Measurements from ENCODE around the gene PTPRC. TPM values are rescaled to one million over a fixed set of nuclear protein-coding genes. Genes with fewer than 3 reads are reported as not detected.

PTPRC gene
- total RNA-seq, 2 donors from 2014 or later, result 3.3 to 9.9 TPM

DNA sequence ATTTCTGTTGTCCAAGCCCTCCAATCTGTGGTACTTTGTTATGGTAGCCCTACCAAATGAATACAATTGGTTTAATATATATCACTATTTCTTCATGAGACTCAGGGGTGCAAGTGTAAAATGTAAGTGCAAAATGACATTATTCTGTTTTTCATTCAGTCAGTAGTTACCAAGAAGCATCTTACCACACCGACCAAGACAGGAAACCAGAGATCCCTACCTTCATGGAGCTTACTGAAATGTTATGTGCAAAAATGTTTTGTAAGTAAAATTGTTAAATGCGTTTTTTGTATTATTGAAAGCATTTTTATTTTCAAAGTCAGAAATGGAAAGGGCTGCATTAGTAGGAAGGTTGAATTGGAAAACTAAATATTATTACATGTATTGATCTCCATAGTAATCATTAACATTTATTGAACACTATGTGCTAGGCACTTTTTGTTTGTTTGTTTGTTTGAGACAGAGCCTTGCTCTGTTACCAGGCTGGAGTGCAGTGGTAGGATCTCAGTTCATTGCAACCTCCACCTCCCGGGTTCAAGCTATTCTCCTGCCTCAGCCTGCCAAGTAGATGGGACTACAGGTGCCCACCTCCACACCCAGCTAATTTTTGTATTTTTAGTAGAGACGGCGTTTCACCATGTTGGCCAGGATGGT, 166.8 kb downstream of the PTPRC start:
- no peak for DNase-seq
- no peaks in the 10 kb centered on the region for H3K36me3 ChIP-seq (replicated peaks in 1 of 2; ENCODE audit: insufficient read depth in 1 of 2, low read depth in 2 of 2)
- no peak for ATAC-seq
- no peaks in the 10 kb centered on the region for H3K9me3 ChIP-seq
- WGBS, 2 donors, result 73 to 74% methylated on average over 5 of the region's 5 CpGs
- no peaks in the 10 kb centered on the region for H3K4me1 ChIP-seq
- H3K27ac ChIP-seq, result no peak overlapping the region
- intact Hi-C loops (cut with DNase I), result no loop called here
- TF ChIP-seq, protein P1, sequence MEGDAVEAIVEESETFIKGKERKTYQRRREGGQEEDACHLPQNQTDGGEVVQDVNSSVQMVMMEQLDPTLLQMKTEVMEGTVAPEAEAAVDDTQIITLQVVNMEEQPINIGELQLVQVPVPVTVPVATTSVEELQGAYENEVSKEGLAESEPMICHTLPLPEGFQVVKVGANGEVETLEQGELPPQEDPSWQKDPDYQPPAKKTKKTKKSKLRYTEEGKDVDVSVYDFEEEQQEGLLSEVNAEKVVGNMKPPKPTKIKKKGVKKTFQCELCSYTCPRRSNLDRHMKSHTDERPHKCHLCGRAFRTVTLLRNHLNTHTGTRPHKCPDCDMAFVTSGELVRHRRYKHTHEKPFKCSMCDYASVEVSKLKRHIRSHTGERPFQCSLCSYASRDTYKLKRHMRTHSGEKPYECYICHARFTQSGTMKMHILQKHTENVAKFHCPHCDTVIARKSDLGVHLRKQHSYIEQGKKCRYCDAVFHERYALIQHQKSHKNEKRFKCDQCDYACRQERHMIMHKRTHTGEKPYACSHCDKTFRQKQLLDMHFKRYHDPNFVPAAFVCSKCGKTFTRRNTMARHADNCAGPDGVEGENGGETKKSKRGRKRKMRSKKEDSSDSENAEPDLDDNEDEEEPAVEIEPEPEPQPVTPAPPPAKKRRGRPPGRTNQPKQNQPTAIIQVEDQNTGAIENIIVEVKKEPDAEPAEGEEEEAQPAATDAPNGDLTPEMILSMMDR (IDR thresholded peaks at IDR 0.05), result no peak
- TF ChIP-seq POLR2A (IDR thresholded peaks at IDR 0.05), result no peak
- no peak overlapping the region for H3K4me3 ChIP-seq
- no peaks in the 10 kb centered on the region for H3K27me3 ChIP-seq

DNA sequence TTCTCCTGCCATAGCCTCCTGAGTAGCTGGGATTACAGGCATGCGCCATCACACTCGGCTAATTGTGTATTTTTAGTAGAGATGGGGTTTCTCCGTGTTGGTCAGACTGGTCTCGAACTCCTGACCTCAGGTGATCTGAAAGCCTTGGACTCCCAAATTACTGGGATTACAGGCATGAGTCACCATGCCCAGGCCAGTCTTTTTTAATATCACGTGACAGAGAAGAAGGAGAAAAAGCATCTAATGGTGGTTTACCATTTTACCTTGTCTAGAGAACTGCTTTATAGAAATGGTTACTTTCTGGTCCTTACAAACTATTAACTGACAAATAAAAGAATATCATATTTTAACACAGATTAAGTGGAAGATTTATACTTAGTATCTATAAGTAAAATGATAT, 168.0 kb downstream of the PTPRC start:
- DNase-seq, result no peak
- TF ChIP-seq, protein P1 (IDR thresholded peaks at IDR 0.05), result no peak
- TF ChIP-seq POLR2A (IDR thresholded peaks at IDR 0.05), result no peak
- 87 to 89% methylated on average over 5 of the region's 5 CpGs for WGBS, 2 donors
- Histone ChIP-seq H3K4me1 (no peaks in the 10 kb centered on the region), H3K9me3 (no peaks in the 10 kb centered on the region), H3K4me3 (no peak overlapping the region), H3K36me3 (replicated peaks in 1 of 2; ENCODE audit: insufficient read depth in 1 of 2, low read depth in 2 of 2) (no peaks in the 10 kb centered on the region), H3K27me3 (no peaks in the 10 kb centered on the region), H3K27ac (no peak overlapping the region)
- no peak for ATAC-seq
- intact Hi-C loops (cut with DNase I), result no loop called here

Other genes with a start within 250 kb of the PTPRC start
- not detected for gene ATP6V1G3, start 98.4 kb upstream of the PTPRC start, total RNA-seq